ENCODE data around the gene ACBD5. TPM values are rescaled to one million over a fixed set of nuclear protein-coding genes. Genes with fewer than 3 reads are reported as not detected.

Gene ACBD5
- total RNA-seq, 2 experiments from 2014 or later, result 24.2 to 24.5 TPM

DNA sequence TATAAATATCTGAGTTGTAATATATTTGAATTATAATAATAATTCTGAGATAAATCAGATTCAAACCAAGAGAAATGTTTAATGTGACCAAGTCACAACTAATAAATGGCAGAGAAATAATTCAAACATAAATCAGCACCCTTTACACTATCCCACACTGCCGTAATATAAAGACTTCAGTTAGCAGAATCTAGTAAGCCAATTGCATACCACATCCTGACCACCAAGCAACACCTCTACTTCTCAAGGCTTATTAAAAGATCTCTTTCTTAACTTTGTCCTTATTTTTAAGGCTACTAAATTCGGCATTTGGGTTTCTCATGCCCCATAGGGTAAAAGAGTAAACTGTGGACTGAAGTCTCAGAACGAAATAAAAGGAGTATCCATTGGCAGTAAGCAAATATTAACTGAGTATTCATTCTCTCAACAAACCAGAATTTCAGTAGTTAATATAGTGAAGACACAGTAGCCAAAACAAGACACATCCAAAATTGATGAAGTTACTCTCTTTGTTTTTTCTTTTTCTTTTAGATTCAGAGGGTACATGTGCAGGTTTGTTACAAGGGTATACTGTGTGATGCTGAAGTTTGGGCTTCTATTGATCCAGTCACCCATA is 14.8 kb downstream of the ACBD5 start:
- DNase-seq (peak; percentile 67), ATAC-seq (peak; percentile 86)

DNA sequence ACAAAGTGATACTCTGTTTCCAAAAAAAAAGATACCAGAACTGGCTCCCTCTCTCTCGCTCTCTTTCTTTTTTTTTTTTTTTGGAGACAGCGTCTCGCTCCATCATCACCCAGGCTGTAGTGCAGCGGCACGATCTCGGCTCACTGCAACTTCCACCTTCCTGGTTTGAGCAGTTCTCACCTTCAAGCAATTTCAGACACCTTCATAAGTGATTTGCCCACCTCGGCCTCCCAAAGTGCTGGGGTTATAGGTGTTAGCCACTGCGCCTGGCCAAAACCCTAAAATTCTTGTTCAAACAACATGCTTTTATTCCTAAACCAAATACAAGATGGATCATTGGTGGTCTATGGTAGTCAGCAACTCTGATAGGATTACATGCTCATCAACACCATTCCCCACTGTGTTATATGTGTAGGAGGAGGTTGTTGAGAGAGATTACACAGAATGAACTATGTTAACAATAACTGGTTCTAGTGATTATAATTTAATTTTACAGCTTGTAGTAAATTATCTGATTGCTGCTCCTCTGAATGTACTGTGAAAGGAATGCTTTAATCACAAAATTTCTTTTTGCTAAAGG is 15.5 kb downstream of the ACBD5 start:
- Mint-ChIP-seq H3K27ac (peak overlapping the region; percentile 72), H3K9me3 (ENCODE audit: low read depth) (no peaks in the 10 kb centered on the region), H3K4me1 (peaks cover 23% of the 10 kb centered on the region), H3K27me3 (no peaks in the 10 kb centered on the region), H3K4me3 (peak overlapping the region; percentile 26), H3K36me3 (peaks cover 21% of the 10 kb centered on the region)
- DNase-seq (peak; percentile 47), ATAC-seq (peak; percentile 51)
- CTCF ChIA-PET, result interaction anchor here (1.2 to 4.0 kb wide), 4 partner anchors 12 to 32 kb away, joined by 3 to 40 read pairs (median 11); partner anchors contain the start of gene ACBD5

More for the DNA sequence above, 14.8 kb downstream of the ACBD5 start:
- peak overlapping the region; percentile 83 for H3K27ac Mint-ChIP-seq
- H3K9me3 Mint-ChIP-seq (ENCODE audit: low read depth), result no peaks in the 10 kb centered on the region
- CTCF ChIA-PET, result interaction anchor here (1.2 kb wide), 1 partner anchor 27 kb away, joined by 4 read pairs; no protein-coding TSS in a partner anchor
- peaks cover 26% of the 10 kb centered on the region for H3K36me3 Mint-ChIP-seq
- H3K4me3 Mint-ChIP-seq, result peak overlapping the region; percentile 23
- H3K4me1 Mint-ChIP-seq, result peaks cover 24% of the 10 kb centered on the region
- H3K27me3 Mint-ChIP-seq, result no peaks in the 10 kb centered on the region

DNA sequence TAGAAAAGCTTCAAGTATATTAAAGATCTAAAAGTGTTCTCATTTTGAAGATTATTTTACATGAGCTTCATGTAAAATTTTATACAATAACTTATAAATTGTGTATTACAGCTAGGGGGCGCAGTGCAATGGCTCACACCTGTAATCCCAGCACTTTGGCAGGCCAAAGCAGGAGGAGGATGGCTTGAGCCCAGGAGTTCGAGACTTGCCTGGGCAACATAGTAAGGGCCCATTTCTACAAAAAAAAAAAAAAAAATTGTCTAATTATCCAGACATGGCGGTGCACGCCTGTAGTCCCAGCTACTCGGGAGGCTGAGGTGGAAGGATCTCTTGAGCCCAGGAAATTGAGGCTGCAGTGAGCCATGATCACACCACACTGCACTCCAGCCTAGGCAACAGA is 16.6 kb downstream of the ACBD5 start:
- Mint-ChIP-seq H3K27ac (no peak overlapping the region), H3K4me1 (peaks cover 23% of the 10 kb centered on the region), H3K36me3 (peaks cover 27% of the 10 kb centered on the region), H3K9me3 (ENCODE audit: low read depth) (no peaks in the 10 kb centered on the region), H3K4me3 (no peak overlapping the region), H3K27me3 (no peaks in the 10 kb centered on the region)
- CTCF ChIA-PET, result interaction anchor here (0.6 to 4.0 kb wide), 28 partner anchors 9 to 1099 kb away, joined by 3 to 40 read pairs (median 4); partner anchors contain the start of gene ACBD5
- ATAC-seq (peak; percentile 34), DNase-seq (no peak)

DNA sequence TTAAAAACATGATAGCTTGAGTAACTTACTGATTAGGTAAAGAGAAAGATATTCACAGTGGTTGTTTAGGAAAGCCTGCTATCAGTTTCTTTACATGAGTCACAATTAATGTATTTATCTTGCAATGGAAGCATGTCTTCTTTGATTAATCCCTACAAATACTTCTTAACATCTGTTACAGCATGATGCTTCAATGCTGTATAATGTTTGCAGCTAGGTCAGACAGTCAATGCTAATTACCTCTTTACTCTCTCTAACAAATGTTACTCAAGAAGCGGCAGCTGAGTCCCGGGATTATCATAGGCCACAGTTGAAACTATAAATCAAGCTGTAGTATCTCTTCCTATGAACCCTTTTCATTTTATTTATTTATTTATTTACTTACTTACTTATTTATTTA is 33.2 kb downstream of the ACBD5 start:
- H3K9me3 Mint-ChIP-seq (ENCODE audit: low read depth), result no peaks in the 10 kb centered on the region
- no peaks in the 10 kb centered on the region for H3K27me3 Mint-ChIP-seq
- CTCF ChIA-PET, result no interaction called here
- ATAC-seq (no peak), DNase-seq (no peak)
- no peaks in the 10 kb centered on the region for H3K4me1 Mint-ChIP-seq
- peaks cover 29% of the 10 kb centered on the region for H3K36me3 Mint-ChIP-seq
- H3K4me3 Mint-ChIP-seq, result no peak overlapping the region
- no peak overlapping the region for H3K27ac Mint-ChIP-seq

DNA sequence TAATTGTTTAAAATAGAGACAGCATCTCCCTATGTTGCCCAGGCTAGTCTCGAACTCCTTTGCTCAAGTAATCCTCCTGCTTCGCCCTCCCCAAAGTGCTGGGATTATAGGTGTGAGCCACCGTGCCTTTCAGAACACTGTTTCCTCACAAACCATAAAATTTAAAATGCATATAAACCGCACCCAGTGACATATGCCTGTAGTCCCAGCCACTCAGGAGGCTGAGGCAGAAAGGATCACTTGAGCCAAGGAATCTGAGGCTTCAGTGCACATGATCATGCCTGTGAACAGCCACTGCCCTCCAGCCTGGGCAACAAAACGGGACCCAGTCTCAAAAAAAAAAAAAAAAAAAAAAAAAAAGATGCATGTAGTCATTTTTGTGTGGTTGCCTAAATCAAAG is 36.8 kb downstream of the ACBD5 start:
- CTCF ChIA-PET, result interaction anchor here (1.2 kb wide), 1 partner anchor 19 kb away, joined by 3 read pairs; no protein-coding TSS in a partner anchor
- Mint-ChIP-seq H3K27ac (no peak overlapping the region), H3K4me3 (no peak overlapping the region), H3K9me3 (ENCODE audit: low read depth) (no peaks in the 10 kb centered on the region), H3K4me1 (no peaks in the 10 kb centered on the region), H3K27me3 (no peaks in the 10 kb centered on the region), H3K36me3 (peaks cover 28% of the 10 kb centered on the region)
- ATAC-seq (no peak), DNase-seq (no peak)

DNA sequence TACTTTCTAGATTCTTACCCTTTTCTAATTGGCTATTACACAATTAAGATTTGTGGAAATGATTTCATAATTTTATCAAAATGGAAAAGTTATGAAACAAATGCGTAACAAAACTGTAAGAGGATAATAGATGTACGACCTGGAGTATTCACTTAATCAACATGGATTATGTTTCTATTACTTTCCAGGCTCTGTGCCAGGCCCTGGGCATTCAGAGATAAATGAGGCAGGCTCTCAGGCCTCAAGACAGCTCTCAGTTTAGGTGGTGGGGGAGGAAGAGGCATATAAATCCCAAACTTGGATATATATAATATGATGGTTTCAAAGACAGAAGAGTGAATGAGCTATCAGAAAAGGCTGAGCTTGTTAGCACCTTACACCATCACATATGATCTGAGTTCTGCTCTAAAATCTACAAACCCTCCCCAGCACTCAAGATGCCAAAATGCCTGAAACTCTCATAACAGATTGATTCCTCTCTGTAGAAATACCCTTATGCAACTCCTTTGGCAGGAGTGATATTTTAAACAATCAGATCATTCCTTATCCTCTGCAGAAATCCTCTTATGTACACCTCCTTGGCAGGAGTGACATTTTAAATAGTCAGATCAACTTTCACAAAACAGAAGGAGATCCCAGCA is 42.5 kb downstream of the ACBD5 start:
- no peaks in the 10 kb centered on the region for H3K4me1 Mint-ChIP-seq
- H3K27me3 Mint-ChIP-seq, result no peaks in the 10 kb centered on the region
- peaks cover 15% of the 10 kb centered on the region for H3K36me3 Mint-ChIP-seq
- ATAC-seq (no peak), DNase-seq (no peak)
- H3K9me3 Mint-ChIP-seq (ENCODE audit: low read depth), result no peaks in the 10 kb centered on the region
- CTCF ChIA-PET, result no interaction called here
- H3K27ac Mint-ChIP-seq, result no peak overlapping the region
- no peak overlapping the region for H3K4me3 Mint-ChIP-seq

DNA sequence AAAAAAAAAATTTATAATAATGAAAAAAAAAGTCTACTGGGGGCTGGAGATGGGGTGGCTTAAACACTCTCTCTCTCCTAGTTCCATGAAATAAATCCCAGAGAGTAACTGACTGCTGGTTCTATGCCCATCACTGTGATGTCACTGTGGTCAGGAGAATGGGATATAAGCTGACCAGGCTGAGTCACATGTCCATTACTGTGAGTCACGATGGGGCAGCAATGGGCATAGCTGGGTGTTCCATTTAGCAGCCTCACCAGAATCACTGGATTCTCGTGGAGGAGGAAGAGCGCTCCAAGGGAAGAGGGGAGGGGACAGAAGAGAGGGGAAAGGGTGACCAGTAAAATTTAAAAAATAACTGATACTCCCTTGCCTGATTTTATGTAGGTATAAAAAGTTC is 48.3 kb downstream of the ACBD5 start:
- Mint-ChIP-seq H3K27ac (no peak overlapping the region), H3K27me3 (no peaks in the 10 kb centered on the region), H3K36me3 (peaks cover 3% of the 10 kb centered on the region), H3K4me1 (no peaks in the 10 kb centered on the region), H3K4me3 (no peak overlapping the region), H3K9me3 (ENCODE audit: low read depth) (no peaks in the 10 kb centered on the region)
- ATAC-seq, result no peak
- CTCF ChIA-PET, result no interaction called here
- no peak for DNase-seq

DNA sequence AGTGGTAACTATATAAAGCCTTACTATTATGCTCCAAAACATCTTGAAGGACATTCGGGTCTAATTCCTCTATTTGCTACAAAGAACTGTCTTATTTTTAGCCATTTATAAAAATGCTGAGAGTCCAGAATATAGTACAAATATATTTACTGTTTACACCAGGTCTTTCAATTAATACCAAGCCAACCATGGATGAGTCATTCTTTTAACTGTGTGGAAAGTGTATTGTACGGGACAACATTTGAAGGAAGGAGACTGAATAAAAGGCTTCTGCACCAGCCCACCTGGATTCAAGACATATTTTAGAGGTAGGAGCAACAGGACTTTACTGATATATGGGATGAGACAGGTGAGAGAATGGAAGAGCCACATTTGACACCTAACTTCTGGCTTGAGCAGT is 50.1 kb downstream of the ACBD5 start:
- CTCF ChIA-PET, result no interaction called here
- Mint-ChIP-seq H3K27ac (no peak overlapping the region), H3K36me3 (peaks cover 11% of the 10 kb centered on the region), H3K4me1 (no peaks in the 10 kb centered on the region), H3K9me3 (ENCODE audit: low read depth) (no peaks in the 10 kb centered on the region), H3K4me3 (no peak overlapping the region), H3K27me3 (no peaks in the 10 kb centered on the region)
- no peak for ATAC-seq
- no peak for DNase-seq

DNA sequence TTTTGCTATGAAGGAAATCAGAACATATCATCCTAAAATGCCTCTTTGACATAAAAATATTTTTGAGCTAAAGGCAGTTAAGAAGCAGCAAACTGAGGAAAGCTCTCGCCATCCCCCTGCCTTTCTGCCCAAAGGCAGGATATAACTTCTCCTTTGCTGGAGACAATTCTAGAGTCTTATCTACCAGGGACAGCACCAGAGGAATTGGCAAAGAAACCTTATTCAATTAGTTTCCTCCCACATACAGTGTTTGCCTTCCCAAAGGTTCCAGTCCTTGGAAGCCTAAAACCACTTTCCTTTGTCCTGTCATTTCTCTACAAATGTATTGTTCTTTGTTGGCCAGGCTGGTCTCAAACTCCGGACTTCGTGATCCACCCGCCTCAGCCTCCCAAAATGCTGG is 51.7 kb downstream of the ACBD5 start:
- H3K9me3 Mint-ChIP-seq (ENCODE audit: low read depth), result no peaks in the 10 kb centered on the region
- no peak overlapping the region for H3K27ac Mint-ChIP-seq
- ATAC-seq (no peak), DNase-seq (no peak)
- H3K4me1 Mint-ChIP-seq, result no peaks in the 10 kb centered on the region
- no peak overlapping the region for H3K4me3 Mint-ChIP-seq
- CTCF ChIA-PET, result interaction anchor here (0.8 to 3.8 kb wide), 4 partner anchors 12 to 45 kb away, joined by 3 to 12 read pairs (median 3); no protein-coding TSS in a partner anchor
- peaks cover 25% of the 10 kb centered on the region for H3K36me3 Mint-ChIP-seq
- H3K27me3 Mint-ChIP-seq, result no peaks in the 10 kb centered on the region

DNA sequence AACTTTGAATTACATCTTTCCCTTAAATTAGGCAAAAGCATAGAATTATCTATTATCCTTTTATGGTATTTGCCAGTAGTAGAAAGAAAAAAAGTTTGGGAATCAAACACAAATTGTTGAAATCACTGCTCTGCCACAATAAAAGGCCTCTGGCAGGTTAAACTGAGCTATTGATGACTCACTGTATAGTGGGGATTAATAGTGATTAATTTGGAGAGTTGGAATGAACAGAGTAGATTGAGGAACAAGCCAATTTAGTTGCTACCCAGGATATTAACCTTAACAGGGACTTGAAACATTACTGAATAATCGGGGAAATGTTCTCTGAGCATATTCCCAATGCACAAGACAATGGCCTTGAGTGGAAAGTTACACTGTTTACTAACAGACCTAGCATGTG is 52.3 kb downstream of the ACBD5 start:
- DNase-seq (no peak), ATAC-seq (no peak)
- no peak overlapping the region for H3K4me3 Mint-ChIP-seq
- no peaks in the 10 kb centered on the region for H3K4me1 Mint-ChIP-seq
- H3K27ac Mint-ChIP-seq, result no peak overlapping the region
- peaks cover 26% of the 10 kb centered on the region for H3K36me3 Mint-ChIP-seq
- CTCF ChIA-PET, result interaction anchor here (0.8 to 3.8 kb wide), 4 partner anchors 11 to 45 kb away, joined by 3 to 12 read pairs (median 3); no protein-coding TSS in a partner anchor
- no peaks in the 10 kb centered on the region for H3K9me3 Mint-ChIP-seq (ENCODE audit: low read depth)
- H3K27me3 Mint-ChIP-seq, result no peaks in the 10 kb centered on the region

DNA sequence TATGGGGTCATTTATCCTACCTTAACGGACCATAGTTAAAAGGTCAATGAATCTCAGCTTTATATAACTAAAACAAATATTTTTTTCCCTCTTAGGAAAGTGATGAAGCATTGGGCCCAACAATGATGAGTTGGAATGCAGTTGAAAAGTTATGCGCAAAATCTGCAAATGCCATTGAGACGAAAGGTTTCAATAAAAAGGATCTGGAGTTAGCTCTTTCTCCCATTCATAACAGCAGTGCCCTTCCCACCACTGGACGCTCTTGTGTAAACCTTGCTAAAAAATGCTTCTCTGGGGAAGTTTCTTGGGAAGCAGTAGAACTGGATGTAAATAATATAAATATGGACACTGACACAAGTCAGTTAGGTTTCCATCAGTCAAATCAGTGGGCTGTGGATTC is 70.7 kb downstream of the ACBD5 start:
- no peaks in the 10 kb centered on the region for H3K27me3 Mint-ChIP-seq
- ATAC-seq (no peak), DNase-seq (no peak)
- CTCF ChIA-PET, result interaction anchor here (0.6 to 1.7 kb wide), 3 partner anchors 13 to 54 kb away, joined by 3 to 6 read pairs (median 4); no protein-coding TSS in a partner anchor
- peak overlapping the region; percentile 28 for H3K27ac Mint-ChIP-seq
- no peak overlapping the region for H3K4me3 Mint-ChIP-seq
- peaks cover 63% of the 10 kb centered on the region for H3K36me3 Mint-ChIP-seq
- peaks cover 2% of the 10 kb centered on the region for H3K4me1 Mint-ChIP-seq
- no peaks in the 10 kb centered on the region for H3K9me3 Mint-ChIP-seq (ENCODE audit: low read depth)

DNA sequence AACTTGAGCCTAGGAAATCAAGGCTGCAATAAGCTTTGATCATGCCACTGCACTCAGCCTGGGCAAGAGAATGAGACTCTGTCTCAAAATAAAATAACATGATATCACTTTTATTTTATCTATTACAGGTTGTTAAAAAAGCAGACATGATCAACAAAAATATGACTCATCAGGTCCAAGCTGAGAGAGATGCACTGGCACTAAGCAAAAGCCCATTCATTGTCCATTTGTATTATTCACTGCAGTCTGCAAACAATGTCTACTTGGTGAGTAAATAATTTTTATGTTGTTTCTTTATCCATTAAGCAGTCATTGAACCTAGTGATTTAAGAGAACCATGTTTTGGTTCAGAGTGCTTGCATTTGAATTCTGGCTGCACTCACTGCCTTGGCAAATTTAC is 82.2 kb downstream of the ACBD5 start:
- no peak for DNase-seq

DNA sequence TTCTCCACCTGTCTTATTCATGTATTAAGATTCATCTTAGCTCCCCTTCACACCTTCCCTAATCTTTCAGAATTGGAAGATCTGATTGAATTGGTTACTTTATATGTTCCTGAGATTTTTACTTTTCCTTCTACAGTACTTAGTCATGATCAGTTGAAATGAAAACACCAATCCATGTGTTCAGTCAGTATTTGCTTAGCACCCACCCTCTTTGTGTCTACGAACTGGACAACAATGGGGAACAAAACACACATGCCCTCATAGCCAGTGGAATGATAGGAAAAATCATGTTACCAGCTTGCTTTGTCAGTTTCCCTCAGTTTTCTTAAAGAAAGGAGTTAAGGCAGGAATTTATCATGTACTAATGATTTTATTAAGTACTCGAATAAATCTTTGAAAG is 83.4 kb downstream of the ACBD5 start:
- H3K27ac Mint-ChIP-seq, result peak overlapping the region; percentile 99
- peaks cover 27% of the 10 kb centered on the region for H3K4me1 Mint-ChIP-seq
- peaks cover 53% of the 10 kb centered on the region for H3K36me3 Mint-ChIP-seq
- H3K9me3 Mint-ChIP-seq (ENCODE audit: low read depth), result no peaks in the 10 kb centered on the region
- CTCF ChIA-PET, result interaction anchor here (2.0 kb wide), 1 partner anchor 13 kb away, joined by 4 read pairs; no protein-coding TSS in a partner anchor
- DNase-seq (no peak), ATAC-seq (no peak)
- peak overlapping the region; percentile 97 for H3K4me3 Mint-ChIP-seq
- no peaks in the 10 kb centered on the region for H3K27me3 Mint-ChIP-seq

More for the DNA sequence above, 82.2 kb downstream of the ACBD5 start:
- Mint-ChIP-seq H3K27me3 (no peaks in the 10 kb centered on the region), H3K4me1 (peaks cover 17% of the 10 kb centered on the region), H3K4me3 (no peak overlapping the region), H3K27ac (peak overlapping the region; percentile 73), H3K9me3 (ENCODE audit: low read depth) (no peaks in the 10 kb centered on the region), H3K36me3 (peaks cover 55% of the 10 kb centered on the region)
- ATAC-seq, result no peak
- CTCF ChIA-PET, result interaction anchor here (0.8 kb wide), 1 partner anchor 202 kb away, joined by 3 read pairs; no protein-coding TSS in a partner anchor
